22Rv1 (cell line): ENCODE data around the gene COL5A1.

Experiments used
- H3K27ac ChIP-seq: fragments of 450-650 bp; 2 replicates; pipeline ENCODE4 v1.5.1; 2017
- CTCF ChIP-seq: fragments of 450-650 bp; IDR thresholded peaks from 2 replicates; pipeline ENCODE4 v1.5.1; 2017; ENCODE audit warnings: mild to moderate bottlenecking
- ZFX ChIP-seq: fragments of 450-650 bp; IDR thresholded peaks from 2 replicates; pipeline ENCODE4 v1.6.1; 2017; ENCODE audit warnings: antibody characterized with exemption, borderline replicate concordance

The COL5A1 gene

GRCh38 chr9:134778841-134779411 lies 137.3 kb downstream of the COL5A1 start:
- peak; percentile 77 for TF ChIP-seq CTCF
- TF ChIP-seq ZFX: no peak
- H3K27ac ChIP-seq: no peak overlapping the region

GRCh38 chr9:134779640-134780039 lies 138.0 kb downstream of the COL5A1 start:
- no peak for TF ChIP-seq ZFX
- no peak for TF ChIP-seq CTCF
- no peak overlapping the region for H3K27ac ChIP-seq

GRCh38 chr9:134781591-134782302 lies 140.1 kb downstream of the COL5A1 start:
- TF ChIP-seq CTCF: peak; percentile 44
- TF ChIP-seq ZFX: no peak
- H3K27ac ChIP-seq: no peak overlapping the region

- TF ChIP-seq ZFX: no peak
- no peak for TF ChIP-seq CTCF
- no peak overlapping the region for H3K27ac ChIP-seq
Measured at GRCh38 chr9:134782921-134783698, 141.5 kb downstream of the COL5A1 start.

- no peak for TF ChIP-seq ZFX
- TF ChIP-seq CTCF: no peak
- no peak overlapping the region for H3K27ac ChIP-seq
Measured at GRCh38 chr9:134783699-134784039, 142.1 kb downstream of the COL5A1 start.

GRCh38 chr9:134784577-134785305 lies 143.1 kb downstream of the COL5A1 start:
- TF ChIP-seq ZFX (no peak), CTCF (no peak)
- H3K27ac ChIP-seq: no peak overlapping the region
